COLO829 (cell line): ENCODE data around the gene PTPRG.

Source experiments
- DNase-seq: peaks from one replicate; pipeline ENCODE4 v3.0.0; 2012; ENCODE audit warnings: low spot score

Gene PTPRG

GRCh38 chr3:61562721-61563312 is 1.4 kb downstream of the PTPRG start:
- no peak for DNase-seq

- DNase-seq: no peak
These were observed 2.2 kb downstream of the PTPRG start for GRCh38 chr3:61563313-61564271.

- DNase-seq: no peak
These were observed 3.2 kb downstream of the PTPRG start for GRCh38 chr3:61564395-61565059.

GRCh38 chr3:61565569-61565968 is 4.2 kb downstream of the PTPRG start:
- DNase-seq: no peak

GRCh38 chr3:61568127-61568526 is 6.8 kb downstream of the PTPRG start:
- DNase-seq: no peak

GRCh38 chr3:61569856-61570580 is 8.6 kb downstream of the PTPRG start:
- no peak for DNase-seq

- no peak for DNase-seq
These were observed 9.4 kb downstream of the PTPRG start for GRCh38 chr3:61570813-61571212.

GRCh38 chr3:61571516-61572336 is 10.4 kb downstream of the PTPRG start:
- DNase-seq: no peak

GRCh38 chr3:61572879-61573278 is 11.5 kb downstream of the PTPRG start:
- DNase-seq: no peak

- no peak for DNase-seq
These were observed 12.1 kb downstream of the PTPRG start for GRCh38 chr3:61573441-61573840.

GRCh38 chr3:61574854-61575253 is 13.5 kb downstream of the PTPRG start:
- DNase-seq: no peak

GRCh38 chr3:61575893-61576292 is 14.5 kb downstream of the PTPRG start:
- DNase-seq: no peak

GRCh38 chr3:61577760-61578159 is 16.4 kb downstream of the PTPRG start:
- DNase-seq: no peak

- DNase-seq: peak; percentile 24
These were observed 17.4 kb downstream of the PTPRG start for GRCh38 chr3:61578667-61579367.

GRCh38 chr3:61579685-61580084 is 18.3 kb downstream of the PTPRG start:
- no peak for DNase-seq

- DNase-seq: no peak
These were observed 19.7 kb downstream of the PTPRG start for GRCh38 chr3:61580982-61581643.

- DNase-seq: no peak
These were observed 20.9 kb downstream of the PTPRG start for GRCh38 chr3:61582287-61582686.

- no peak for DNase-seq
These were observed 21.5 kb downstream of the PTPRG start for GRCh38 chr3:61582846-61583245.

GRCh38 chr3:61583890-61584875 is 22.8 kb downstream of the PTPRG start:
- DNase-seq: no peak
